Fibroblast of villous mesenchyme (primary cell): ENCODE results near the gene TMC3. TPM values are rescaled to one million over a fixed set of nuclear protein-coding genes. Genes with fewer than 3 reads are reported as not detected.
A peak's percentile ranks its signal among the peaks of the same experiment; 100 is the strongest.

Experiments used
- DNase-seq: peaks from one replicate; pipeline ENCODE4 v3.0.0-alpha.2; 2010; ENCODE audit warnings: low read depth
- H3K4me3 ChIP-seq: 2 replicates; pipeline ENCODE4 v1.5.1; 2011; ENCODE audit warnings: low read depth, mild to moderate bottlenecking, low read length
- total RNA-seq: library from RNA; depleted of rRNA; stranded (reverse); fragments of >200 nt; gene quantifications from 2 replicates; pipeline ENCODE4 v1.2.3, GENCODE V29; 2012
- TF ChIP-seq, protein P1 (sequence below): IDR thresholded peaks from 2 replicates; pipeline ENCODE4 v1.5.1; 2012; ENCODE audit warnings: low read depth, mild to moderate bottlenecking, low read length; ENCODE audit not compliant: insufficient read depth

Gene TMC3
- total RNA-seq, 1 donor, result not detected

DNA sequence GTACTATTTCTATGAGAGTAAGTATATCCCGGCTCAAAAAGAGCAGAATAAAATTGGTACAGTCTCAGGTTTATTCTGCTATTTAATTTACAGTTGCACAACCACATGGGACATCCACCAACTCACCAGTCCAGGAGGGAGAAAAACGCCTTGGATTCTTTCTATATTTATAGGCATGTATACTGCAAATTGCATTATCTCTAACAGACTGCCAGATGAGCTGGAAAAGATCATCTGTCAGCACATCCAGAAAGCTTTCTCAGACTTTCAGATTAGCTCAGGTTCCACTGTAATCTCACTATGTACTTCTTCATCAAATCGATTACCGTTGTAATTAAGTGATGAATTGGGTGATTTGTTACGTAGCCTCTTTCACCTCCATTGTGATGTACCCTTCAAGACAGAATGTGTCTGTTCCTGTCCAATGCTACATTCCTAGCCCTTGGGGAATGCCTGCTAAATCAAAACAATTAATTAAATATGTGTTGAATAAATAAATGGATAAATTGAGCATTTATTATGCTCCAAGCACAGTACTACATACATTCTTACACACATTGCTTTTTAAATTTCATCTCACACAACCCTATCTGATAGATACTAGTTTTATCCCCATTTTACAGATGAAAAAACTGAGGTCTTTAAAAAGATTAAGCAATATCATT lies 38.1 kb upstream of the TMC3 start:
- TF ChIP-seq, protein P1, sequence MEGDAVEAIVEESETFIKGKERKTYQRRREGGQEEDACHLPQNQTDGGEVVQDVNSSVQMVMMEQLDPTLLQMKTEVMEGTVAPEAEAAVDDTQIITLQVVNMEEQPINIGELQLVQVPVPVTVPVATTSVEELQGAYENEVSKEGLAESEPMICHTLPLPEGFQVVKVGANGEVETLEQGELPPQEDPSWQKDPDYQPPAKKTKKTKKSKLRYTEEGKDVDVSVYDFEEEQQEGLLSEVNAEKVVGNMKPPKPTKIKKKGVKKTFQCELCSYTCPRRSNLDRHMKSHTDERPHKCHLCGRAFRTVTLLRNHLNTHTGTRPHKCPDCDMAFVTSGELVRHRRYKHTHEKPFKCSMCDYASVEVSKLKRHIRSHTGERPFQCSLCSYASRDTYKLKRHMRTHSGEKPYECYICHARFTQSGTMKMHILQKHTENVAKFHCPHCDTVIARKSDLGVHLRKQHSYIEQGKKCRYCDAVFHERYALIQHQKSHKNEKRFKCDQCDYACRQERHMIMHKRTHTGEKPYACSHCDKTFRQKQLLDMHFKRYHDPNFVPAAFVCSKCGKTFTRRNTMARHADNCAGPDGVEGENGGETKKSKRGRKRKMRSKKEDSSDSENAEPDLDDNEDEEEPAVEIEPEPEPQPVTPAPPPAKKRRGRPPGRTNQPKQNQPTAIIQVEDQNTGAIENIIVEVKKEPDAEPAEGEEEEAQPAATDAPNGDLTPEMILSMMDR, result no peak
- DNase-seq, result no peak

DNA sequence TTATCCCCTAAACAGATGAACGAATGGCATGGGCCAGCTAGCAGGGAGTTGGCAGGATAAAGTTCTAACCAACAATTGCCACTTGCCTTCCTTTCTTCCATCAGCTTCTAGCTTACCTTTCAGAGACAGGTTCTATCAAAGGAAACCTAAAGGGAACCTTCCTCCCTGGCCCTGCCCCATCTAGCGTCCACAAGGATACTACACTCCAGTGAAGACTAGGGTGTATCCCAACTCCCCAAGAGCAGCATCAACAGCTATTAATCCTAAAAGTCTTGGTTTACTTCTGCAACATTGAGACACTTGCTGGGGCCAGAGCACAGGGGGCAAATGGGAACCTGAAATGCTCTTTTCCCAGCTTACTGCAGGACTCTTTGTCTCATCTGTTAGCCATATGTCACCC lies 37.0 kb upstream of the TMC3 start:
- TF ChIP-seq, protein P1, result peak; percentile 12
- no peak for DNase-seq
- no peak overlapping the region for H3K4me3 ChIP-seq

More for the DNA sequence above, 38.1 kb upstream of the TMC3 start:
- no peak overlapping the region for H3K4me3 ChIP-seq

DNA sequence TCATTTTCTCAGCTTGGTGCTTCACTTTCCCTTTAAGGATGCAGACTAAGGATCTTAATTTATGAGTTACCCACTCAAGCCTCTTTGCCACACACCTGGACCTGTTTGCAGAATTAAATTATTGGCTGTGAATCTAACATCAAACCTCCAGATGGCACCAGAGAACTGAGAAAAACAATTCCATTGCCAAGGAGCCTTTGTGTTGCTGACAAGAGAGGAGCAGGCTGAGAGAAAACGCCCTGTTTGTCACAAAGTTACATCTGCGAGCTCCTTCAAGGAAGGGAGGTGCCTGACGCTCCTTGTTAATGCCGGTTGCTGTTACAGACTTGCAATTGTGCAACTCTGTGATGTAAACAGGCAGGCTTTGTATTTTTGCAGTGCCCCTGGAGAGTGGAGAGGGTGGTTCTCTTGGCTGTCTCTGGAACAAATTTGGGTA lies 36.3 kb upstream of the TMC3 start:
- no peak overlapping the region for H3K4me3 ChIP-seq
- TF ChIP-seq, protein P1, result peak; percentile 47
- DNase-seq, result peak; percentile 80

DNA sequence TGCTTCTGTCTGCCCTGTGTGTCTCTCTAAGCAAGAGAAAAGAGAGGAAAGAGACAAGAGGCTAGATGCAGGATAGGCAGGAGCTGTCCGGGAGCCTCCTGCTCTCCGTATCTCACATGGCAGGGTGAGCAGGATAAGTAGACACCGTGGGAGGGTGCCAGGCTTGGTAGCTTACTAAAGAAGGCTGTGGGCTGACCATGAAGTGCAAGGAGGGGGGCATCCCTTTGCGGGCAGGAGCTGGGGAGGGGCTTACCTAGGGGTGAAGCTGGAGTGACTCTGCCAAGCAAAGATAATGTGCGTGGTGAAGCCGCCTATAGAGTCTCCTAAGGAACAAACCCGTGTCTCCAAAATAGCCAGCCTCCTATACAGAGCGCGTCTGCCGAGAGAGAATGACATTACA lies 33.7 kb upstream of the TMC3 start:
- H3K4me3 ChIP-seq, result no peak overlapping the region
- DNase-seq, result no peak
- TF ChIP-seq, protein P1, result no peak

DNA sequence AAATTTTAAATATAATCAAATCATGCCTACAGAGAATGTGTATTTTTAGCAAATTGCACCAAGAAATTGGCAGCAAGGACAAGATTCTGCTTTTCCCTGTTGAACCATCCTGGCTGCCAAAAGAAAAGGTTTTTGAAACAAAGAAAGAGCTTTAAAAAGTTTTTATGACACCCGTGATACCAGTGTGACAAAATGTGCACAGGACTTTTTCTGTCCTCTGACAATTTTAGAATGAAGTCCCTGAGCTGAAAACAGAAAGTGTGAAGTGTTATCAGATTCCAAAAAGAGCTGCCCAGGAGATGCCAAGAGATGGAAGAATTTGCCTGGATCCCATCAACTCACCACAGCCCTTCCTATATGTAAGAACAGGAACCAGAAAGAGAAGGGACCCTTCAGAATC lies 33.2 kb upstream of the TMC3 start:
- TF ChIP-seq, protein P1, result no peak
- no peak for DNase-seq
- no peak overlapping the region for H3K4me3 ChIP-seq

DNA sequence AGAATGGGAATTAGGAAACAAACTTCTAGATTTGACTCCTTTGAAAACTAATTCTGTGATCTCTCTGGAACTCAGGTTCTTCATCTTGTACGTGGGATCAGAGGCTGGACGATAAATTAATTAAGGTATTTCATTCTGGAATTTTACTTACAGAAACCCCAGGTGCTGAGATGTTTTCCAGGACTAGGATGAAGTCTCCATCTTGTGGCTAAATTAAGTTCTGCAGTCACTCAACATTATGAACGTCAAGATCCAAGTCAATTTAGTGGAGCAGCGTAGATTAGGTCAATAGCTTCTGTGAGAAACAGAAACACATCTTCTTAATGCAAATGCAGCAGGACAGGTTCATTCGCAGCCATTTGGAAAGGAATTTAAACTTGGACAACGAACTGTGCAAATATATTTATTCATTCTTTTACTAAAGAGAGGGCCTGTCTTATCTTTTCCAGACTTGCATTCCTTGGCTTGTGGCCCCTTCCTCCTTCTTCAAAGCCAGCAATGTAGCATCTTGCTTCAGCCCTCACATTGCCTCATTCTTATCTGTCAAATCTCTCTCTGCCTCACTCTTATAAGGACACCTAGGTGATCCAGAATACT lies 26.7 kb upstream of the TMC3 start:
- no peak overlapping the region for H3K4me3 ChIP-seq
- TF ChIP-seq, protein P1, result peak; percentile 80
- peak; percentile 73 for DNase-seq
